ENCODE measurements around the gene CLEC7A.

DNA sequence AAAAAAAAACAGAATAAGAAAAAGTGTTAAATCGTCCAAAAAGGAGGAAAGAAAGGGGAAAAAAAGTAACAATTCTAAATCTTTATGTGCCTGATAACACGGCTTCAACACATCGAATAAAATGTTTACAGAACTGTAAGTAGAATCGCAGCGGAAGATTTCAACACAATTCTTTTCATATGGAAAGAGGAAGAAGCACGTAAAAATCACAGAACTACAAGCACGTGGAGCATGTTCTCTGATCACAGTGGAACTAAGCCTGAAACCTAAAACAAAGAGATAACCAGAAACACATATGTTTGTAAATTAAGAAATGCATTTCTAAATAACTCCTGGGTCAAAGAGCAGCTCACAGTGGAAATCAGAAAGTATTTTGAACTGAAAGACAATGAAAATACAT lies 8.7 kb downstream of the CLEC7A start:
- TF ChIP-seq POLR2AphosphoS5 (IDR thresholded peaks at IDR 0.05; ENCODE audit: low read depth, low read length) (no peak), POLR2A (IDR thresholded peaks at IDR 0.05; ENCODE audit: low read depth, low read length) (no peak)

All from GM12892 (cell line).